Measurements from ENCODE around the gene PPP1R3F.

The PPP1R3F gene

DNA sequence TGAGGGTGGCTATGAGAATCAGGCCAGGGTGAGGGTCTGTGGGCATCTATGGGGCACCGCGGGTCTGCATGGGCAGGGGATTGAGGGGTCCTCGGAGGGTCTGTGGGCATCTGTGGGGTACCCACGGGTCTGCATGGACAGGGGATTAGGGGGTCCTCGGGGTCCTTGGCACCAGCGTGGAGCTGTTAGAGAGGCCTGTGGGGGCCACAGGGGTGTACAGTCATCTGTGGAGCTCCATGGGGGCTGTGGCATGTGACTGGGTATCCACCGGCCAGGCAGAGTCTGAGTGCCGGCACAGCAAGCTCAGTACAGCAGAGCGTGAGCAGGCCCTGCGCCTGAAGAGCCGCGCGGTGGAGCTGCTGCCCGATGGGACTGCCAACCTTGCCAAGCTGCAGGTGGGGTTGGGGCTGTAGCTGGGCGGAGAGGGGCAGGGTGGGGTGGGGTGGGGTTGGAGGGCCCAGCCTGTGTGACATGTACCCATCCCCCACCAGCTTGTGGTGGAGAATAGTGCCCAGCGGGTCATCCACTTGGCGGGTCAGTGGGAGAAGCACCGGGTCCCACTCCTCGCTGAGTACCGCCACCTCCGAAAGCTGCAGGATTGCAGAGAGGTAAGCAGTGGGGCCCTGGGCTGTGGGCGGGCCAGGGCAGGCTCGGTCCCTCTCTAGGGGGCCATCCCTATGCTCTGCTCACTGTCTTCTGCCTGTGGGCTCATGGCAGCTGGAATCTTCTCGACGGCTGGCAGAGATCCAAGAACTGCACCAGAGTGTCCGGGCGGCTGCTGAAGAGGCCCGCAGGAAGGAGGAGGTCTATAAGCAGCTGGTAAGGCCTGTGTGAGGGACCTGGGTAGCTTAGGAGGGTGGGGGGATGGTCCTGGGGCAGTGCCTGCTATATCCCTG, 21.4 kb upstream of the PPP1R3F start:
- DNase-seq = no peak

DNA sequence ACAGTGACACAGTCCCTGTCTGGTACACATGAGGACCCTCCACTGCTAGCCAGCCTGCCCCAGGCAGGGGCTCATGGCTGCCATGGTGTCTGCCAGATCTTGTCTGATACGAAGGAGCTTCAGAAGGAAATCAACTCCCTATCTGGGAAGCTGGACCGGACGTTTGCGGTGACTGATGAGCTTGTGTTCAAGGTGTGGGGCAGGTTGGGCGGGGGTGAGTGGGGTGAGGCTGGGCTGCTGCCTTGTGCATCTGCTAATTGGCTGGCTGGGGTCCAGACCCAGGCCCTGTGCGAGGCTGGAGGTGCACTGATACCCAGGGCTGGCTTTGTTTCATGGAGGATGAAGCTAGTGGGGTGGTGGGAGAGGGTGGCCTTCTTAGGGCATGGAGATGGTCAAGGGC, 20.5 kb upstream of the PPP1R3F start:
- DNase-seq = no peak

- DNase-seq = no peak
Measured at GRCh38 chrX:49249616-49250015, 20.0 kb upstream of the PPP1R3F start.

- no peak for DNase-seq
Measured at GRCh38 chrX:49250066-49250465, 19.5 kb upstream of the PPP1R3F start.

- no peak for DNase-seq
Measured at GRCh38 chrX:49250578-49250977, 19.0 kb upstream of the PPP1R3F start.

DNA sequence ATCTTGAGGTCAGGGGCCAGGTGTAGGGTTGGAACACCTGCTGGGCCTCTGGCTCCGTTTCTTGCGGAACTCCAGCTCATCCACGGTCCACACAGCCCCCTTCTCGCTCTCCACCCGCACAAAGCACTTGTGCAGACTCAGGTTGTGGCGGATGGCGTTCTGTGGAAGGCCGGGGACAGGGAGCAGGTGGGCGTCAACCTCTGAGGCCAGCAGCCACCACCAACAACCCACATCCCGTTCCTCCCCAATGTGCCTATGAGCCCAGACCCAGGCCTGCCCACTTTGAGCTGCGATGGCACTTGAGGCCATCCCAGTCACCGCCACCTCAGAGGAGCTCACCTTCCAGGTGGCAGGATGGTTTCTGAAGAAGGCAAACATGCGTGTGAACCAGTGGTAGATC, 18.3 kb upstream of the PPP1R3F start:
- no peak for DNase-seq

- DNase-seq = no peak
Measured at GRCh38 chrX:49254639-49255038, 15.0 kb upstream of the PPP1R3F start.

DNA sequence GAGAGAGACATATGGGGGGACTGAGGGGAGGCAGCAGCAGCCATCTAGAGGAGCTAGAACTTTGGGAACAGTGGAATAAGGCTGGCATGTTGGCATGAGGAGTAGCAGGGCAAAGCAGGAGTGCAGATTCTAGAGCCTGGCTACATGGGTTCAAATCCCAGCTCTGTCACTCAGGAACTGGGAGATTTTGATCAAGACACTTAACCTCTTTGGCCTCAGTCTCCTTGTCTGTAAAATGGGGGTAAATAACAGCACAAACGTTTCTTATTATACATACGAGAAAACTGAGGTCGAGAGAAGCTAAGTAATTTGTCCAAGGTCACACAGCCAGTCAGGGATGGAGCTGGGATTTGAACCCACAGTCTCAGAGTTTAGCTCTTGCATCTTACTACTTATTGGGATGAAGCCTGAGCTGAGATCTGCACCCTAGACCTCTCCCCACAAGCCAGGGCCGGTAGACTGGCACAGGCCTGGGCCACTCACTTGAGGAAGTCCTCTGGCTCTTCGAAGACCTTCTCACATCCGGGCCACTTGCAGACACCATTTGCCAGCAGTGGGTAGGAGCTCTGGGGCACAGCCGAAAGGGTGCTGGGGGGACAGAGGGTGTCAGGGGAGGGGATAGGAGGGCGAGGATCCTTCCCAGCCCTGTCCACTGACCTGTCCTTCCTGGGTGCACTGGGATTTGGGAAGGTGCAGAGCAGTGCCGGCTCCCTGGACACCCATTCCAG, 13.2 kb upstream of the PPP1R3F start:
- no peak for DNase-seq

DNA sequence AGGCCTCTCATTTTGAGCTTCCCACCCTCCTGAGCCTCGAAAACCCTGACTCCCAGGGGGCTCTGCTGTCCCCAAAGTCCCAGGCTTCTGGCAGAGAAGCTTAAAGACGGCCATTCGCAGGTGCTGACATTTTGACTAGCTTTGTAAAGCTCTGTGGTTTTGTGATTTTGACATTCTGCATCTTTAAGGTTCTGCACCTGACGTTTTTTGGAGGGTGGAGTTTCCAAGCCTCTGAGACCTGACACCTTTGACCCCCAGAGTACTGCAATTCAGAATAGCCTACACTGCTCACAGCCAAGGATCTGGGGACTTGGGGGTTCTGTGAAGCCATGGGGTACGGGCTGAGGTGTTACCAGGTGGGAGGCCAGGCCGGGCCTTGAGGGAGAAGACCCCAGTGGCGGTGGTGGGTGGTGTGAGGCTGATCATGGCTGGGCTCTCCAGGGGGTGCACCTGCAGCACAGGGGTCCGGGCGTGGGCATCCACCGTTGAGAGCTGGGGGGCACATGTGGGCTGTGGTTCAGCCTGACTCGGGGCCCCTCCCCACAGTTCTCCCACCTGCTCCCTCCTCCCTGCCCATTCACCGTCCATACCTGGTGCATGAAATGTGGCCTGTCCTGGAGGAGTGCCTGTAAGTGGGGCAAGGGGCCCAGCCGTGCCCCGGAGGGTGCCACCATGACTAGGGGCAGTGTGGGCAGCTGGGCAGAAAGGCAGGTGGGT, 12.4 kb upstream of the PPP1R3F start:
- no peak for DNase-seq

DNA sequence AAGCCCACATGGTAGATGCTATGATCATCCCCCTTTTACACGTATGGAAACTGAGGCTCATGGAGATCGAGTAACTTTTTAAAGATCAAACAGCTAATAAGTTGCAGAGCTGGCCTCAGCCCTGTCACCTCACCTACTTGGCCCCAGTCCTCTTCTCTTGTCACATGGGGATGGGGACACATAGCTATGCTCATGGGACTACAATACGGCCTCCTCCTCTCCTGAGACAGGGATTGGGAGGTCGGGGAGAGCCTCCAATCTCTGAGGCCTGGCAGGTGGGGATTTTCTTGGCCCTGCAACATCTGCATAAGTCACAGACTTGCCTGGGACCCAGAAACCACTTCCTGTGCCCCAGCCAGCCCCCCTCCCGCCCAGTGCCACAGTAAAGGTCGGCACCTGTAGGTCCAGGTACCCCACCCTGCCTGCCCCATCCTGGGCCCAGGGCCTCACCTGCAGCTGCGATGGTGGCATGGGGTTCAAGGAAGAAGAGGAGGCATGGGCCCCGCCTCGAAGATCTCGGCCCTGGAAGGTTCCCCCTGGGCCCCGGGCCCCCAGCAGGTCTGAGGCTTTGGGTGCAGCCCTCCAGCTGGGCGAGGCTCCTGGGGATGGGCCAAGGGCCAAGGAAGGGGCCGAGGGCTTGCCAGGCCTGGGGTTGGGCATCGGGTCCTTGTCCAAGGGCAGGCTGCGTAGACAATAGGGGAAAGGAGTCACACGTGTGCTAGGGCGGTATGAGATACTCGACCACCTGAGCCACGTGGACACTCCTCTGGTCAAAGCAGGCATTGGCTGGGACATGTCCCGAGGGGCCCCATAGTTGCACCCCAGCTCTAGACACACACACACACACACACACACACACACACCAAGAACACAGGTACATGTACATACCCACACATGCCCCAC, 11.5 kb upstream of the PPP1R3F start:
- DNase-seq = no peak

DNA sequence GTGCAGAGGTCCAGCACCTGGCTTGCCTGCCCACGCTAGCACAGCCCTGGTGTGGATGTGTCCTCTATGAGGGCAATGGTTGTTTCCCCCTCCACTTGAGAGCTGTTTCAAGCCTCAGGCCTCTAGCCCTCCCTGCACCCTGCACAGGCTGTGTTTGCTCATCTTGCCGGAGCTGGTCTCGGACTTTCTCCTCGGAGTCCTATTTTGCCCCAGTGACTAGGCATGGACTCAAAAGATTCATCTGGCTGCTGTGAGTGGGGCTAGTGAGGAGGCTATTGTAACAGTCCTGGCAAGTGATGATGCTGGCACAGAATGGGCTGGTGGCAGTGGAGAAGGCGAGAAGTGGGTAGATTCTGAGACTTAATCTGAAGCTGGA, 10.9 kb upstream of the PPP1R3F start:
- peak in 2 of 51 donors; percentile 1 to 3 for DNase-seq

- DNase-seq = no peak
Measured at GRCh38 chrX:49260221-49260985, 9.2 kb upstream of the PPP1R3F start.

DNA sequence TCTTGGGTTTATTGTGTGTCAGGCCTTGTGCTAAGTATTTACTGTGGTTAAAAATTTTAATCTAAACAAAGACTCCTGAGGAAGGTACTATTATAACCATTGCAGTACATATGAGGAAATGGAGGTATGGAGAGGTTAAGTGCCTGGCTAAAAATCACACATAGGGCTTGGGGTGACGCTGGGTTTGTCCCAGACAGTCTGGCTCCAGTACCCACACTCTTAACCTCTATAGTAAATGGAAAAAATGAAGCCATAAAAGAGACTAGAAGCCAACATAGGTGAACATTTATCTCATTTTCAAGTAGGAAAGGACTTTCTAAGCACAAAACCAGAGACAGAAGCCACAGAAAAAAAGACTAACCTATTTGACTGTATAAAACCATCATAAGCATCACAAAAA, 7.0 kb upstream of the PPP1R3F start:
- DNase-seq = no peak

DNA sequence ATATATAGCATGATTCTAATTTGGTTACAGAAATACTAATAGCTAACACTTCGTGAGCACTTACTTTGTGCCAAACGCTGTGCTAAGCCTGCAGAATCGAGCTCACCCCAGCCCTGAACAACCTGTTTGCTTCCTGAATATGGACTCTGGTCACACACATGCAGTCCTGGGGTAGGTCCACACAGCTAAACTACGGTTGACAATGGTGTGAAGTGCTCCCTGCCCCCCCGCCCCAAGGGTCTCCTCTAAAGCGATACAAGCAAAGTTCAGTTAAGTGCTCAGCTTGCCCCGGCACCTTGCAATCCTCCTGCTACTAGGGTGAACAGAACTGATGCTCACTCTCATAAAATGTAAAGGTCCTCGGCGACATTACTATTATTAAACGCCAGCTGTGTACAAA, 6.0 kb upstream of the PPP1R3F start:
- no peak for DNase-seq

- no peak for DNase-seq
Measured at GRCh38 chrX:49264460-49264859, 5.1 kb upstream of the PPP1R3F start, which contains the start of gene FOXP3. FOXP3 (minus strand) TSS chrX:49264710; CDS start chrX:49258505, 6,205 bp downstream.

- no peak for DNase-seq
Measured at GRCh38 chrX:49266523-49267445, 2.8 kb upstream of the PPP1R3F start.

DNA sequence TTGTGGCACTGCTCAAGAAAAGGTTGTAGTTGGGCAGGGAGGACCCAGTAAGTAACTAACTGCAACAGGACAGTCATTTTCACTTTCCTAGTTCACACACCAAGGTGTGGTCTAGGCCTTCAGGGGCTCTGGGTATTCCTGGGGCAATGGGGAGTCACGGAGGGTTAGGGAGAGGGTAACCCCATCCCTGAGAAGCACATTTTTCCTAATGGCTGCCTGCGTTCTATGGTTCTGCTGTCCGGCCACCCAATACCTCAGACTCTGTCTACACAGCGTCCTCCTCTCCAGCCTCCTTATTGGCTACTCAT, 937 bp upstream of the PPP1R3F start:
- DNase-seq = no peak

- peak; percentile 75 to 98 (median 91) for DNase-seq
Measured at GRCh38 chrX:49269010-49269766, 405 bp upstream of the PPP1R3F start.
